ENCODE data around the gene DSG1. TPM values are rescaled to one million over a fixed set of nuclear protein-coding genes. Genes with fewer than 3 reads are reported as not detected.
"Not testable (repeated sequence)": the region's sequence is repeated elsewhere in the genome, so short reads cannot be mapped to it uniquely, and the experiment has no call there.

DSG1 gene
- total RNA-seq, result 0.77 TPM
- long read RNA-seq, result 0 reads

GRCh38 chr18:31317860-31318259 lies at the start of gene DSG1:
Gene DSG1, plus strand, starts transcription at chr18:31318160. Its CDS starts 141 bp downstream, at chr18:31318301.
- ATAC-seq, result no peak
- intact Hi-C loops (cut with micrococcal nuclease), result no loop called here

GRCh38 chr18:31268985-31269406 lies 49.0 kb upstream of the DSG1 start:
- intact Hi-C loops (cut with micrococcal nuclease), result loop anchor here (10.0 kb wide), 1 partner anchor 156 kb away; no protein-coding TSS in a partner anchor
- DNase-seq, result no peak
- ATAC-seq, result peak; percentile 35

More at GRCh38 chr18:31317860-31318259, at the start of gene DSG1:
- DNase-seq, result no peak

GRCh38 chr18:31269566-31269965 lies 48.4 kb upstream of the DSG1 start:
- intact Hi-C loops (cut with micrococcal nuclease), result loop anchor here (10.0 kb wide), 1 partner anchor 155 kb away; no protein-coding TSS in a partner anchor
- DNase-seq, result no peak
- no peak for ATAC-seq

GRCh38 chr18:31270578-31270977 lies 47.4 kb upstream of the DSG1 start:
- no peak for ATAC-seq
- intact Hi-C loops (cut with micrococcal nuclease), result no loop called here

GRCh38 chr18:31273812-31274527 lies 44.0 kb upstream of the DSG1 start:
- intact Hi-C loops (cut with micrococcal nuclease), result no loop called here
- ATAC-seq (peak; percentile 58), DNase-seq (no peak)

More at GRCh38 chr18:31270578-31270977, 47.4 kb upstream of the DSG1 start:
- DNase-seq, result no peak

- peak; percentile 51 for DNase-seq
- peak; percentile 73 for ATAC-seq
- intact Hi-C loops (cut with micrococcal nuclease), result no loop called here
Observed at GRCh38 chr18:31274931-31275330, 43.0 kb upstream of the DSG1 start.

- DNase-seq (no peak), ATAC-seq (peak; percentile 65)
- intact Hi-C loops (cut with micrococcal nuclease), result no loop called here
Observed at GRCh38 chr18:31275722-31276463, 42.1 kb upstream of the DSG1 start.

- DNase-seq (no peak), ATAC-seq (peak; percentile 51)
- intact Hi-C loops (cut with micrococcal nuclease), result no loop called here
Observed at GRCh38 chr18:31278609-31279071, 39.3 kb upstream of the DSG1 start.

GRCh38 chr18:31280502-31280901 lies 37.5 kb upstream of the DSG1 start:
- DNase-seq (no peak), ATAC-seq (peak; percentile 28)
- intact Hi-C loops (cut with micrococcal nuclease), result no loop called here

- intact Hi-C loops (cut with micrococcal nuclease), result no loop called here
- no peak for DNase-seq
- ATAC-seq, result no peak
Observed at GRCh38 chr18:31281437-31281836, 36.5 kb upstream of the DSG1 start.

GRCh38 chr18:31289446-31289845 lies 28.5 kb upstream of the DSG1 start:
- intact Hi-C loops (cut with micrococcal nuclease); ATAC-seq: not testable (repeated sequence)

GRCh38 chr18:31291688-31292087 lies 26.3 kb upstream of the DSG1 start:
- DNase-seq (no peak), ATAC-seq (no peak)
- intact Hi-C loops (cut with micrococcal nuclease), result no loop called here

More at GRCh38 chr18:31289446-31289845, 28.5 kb upstream of the DSG1 start:
- DNase-seq, result not testable (repeated sequence)

- ATAC-seq (no peak), DNase-seq (no peak)
- intact Hi-C loops (cut with micrococcal nuclease), result no loop called here
Observed at GRCh38 chr18:31294199-31294747, 23.7 kb upstream of the DSG1 start.

- DNase-seq, result no peak
- intact Hi-C loops (cut with micrococcal nuclease), result no loop called here
- ATAC-seq, result no peak
Observed at GRCh38 chr18:31297248-31297647, 20.7 kb upstream of the DSG1 start.

GRCh38 chr18:31301201-31301655 lies 16.7 kb upstream of the DSG1 start:
- no peak for DNase-seq
- ATAC-seq, result peak; percentile 73
- intact Hi-C loops (cut with micrococcal nuclease), result no loop called here

GRCh38 chr18:31302991-31303390 lies 15.0 kb upstream of the DSG1 start:
- intact Hi-C loops (cut with micrococcal nuclease), result no loop called here
- ATAC-seq (no peak), DNase-seq (no peak)

- ATAC-seq (no peak), DNase-seq (no peak)
- intact Hi-C loops (cut with micrococcal nuclease), result no loop called here
Observed at GRCh38 chr18:31303771-31304170, 14.2 kb upstream of the DSG1 start.

GRCh38 chr18:31309115-31309514 lies 8.8 kb upstream of the DSG1 start:
- DNase-seq (no peak), ATAC-seq (no peak)
- intact Hi-C loops (cut with micrococcal nuclease), result no loop called here

GRCh38 chr18:31316974-31317373 lies 986 bp upstream of the DSG1 start:
- peak; percentile 51 for ATAC-seq
- intact Hi-C loops (cut with micrococcal nuclease), result no loop called here
- no peak for DNase-seq

- ATAC-seq (no peak), DNase-seq (no peak)
- intact Hi-C loops (cut with micrococcal nuclease), result no loop called here
Observed at GRCh38 chr18:31321719-31322118, 3.8 kb downstream of the DSG1 start.
